ENCODE measurements around the gene DGKG. TPM values are rescaled to one million over a fixed set of nuclear protein-coding genes. Genes with fewer than 3 reads are reported as not detected.
A peak's percentile ranks its signal among the peaks of the same experiment; 100 is the strongest.

Gene DGKG
- total and polyA plus RNA-seq, 7 donors = 3.6 to 12.1 (median 8.0) TPM

- no peak overlapping the region for H3K4me3 ChIP-seq
- ATAC-seq (peak; percentile 89 to 98 (median 96)), DNase-seq (peak in 1 of 2 donors; percentile 24)
- intact Hi-C loops (cut with DNase I) = loop anchor here in 1 of 2 donors (5.0 kb wide), 1 partner anchor 50 kb away; no protein-coding TSS in a partner anchor
- no peaks in the 10 kb centered on the region for H3K27me3 ChIP-seq (ENCODE audit: insufficient read depth in 3 of 3, low read length in 2 of 3)
- peak overlapping the region; percentile 69 for H3K27ac ChIP-seq
- no peak for TF ChIP-seq CTCF (IDR thresholded peaks at IDR 0.05)
- H3K36me3 ChIP-seq (ENCODE audit: insufficient read depth in 1 of 2, low read depth in 1 of 2) = peaks cover 0 to 25% of the 10 kb centered on the region in 2 donors
- H3K9me3 ChIP-seq = no peaks in the 10 kb centered on the region
- 75 to 90% (median 77%) methylated on average over 6 of the region's 6 CpGs for WGBS, 3 donors
- no peaks in the 10 kb centered on the region for H3K4me1 ChIP-seq
Observed at GRCh38 chr3:186162221-186162620, 199.8 kb downstream of the DGKG start.

GRCh38 chr3:186160691-186161243 lies 201.3 kb downstream of the DGKG start:
- intact Hi-C loops (cut with DNase I) = loop anchor here in 1 of 2 donors (5.0 kb wide), 1 partner anchor 48 kb away; no protein-coding TSS in a partner anchor
- Histone ChIP-seq H3K36me3 (ENCODE audit: insufficient read depth in 1 of 2, low read depth in 1 of 2) (peaks cover 0 to 25% of the 10 kb centered on the region in 2 donors), H3K27me3 (ENCODE audit: insufficient read depth in 3 of 3, low read length in 2 of 3) (no peaks in the 10 kb centered on the region), H3K27ac (no peak overlapping the region), H3K9me3 (no peaks in the 10 kb centered on the region), H3K4me3 (no peak overlapping the region), H3K4me1 (no peaks in the 10 kb centered on the region)
- no peak for DNase-seq
- no peak for ATAC-seq
- 88% methylated on average over 12 of the region's 12 CpGs for WGBS, 3 donors
- TF ChIP-seq CTCF (IDR thresholded peaks at IDR 0.05) = no peak

- no peak for ATAC-seq
- Histone ChIP-seq H3K27me3 (ENCODE audit: insufficient read depth in 3 of 3, low read length in 2 of 3) (no peaks in the 10 kb centered on the region), H3K4me1 (no peaks in the 10 kb centered on the region), H3K4me3 (no peak overlapping the region), H3K9me3 (no peaks in the 10 kb centered on the region), H3K27ac (no peak overlapping the region), H3K36me3 (ENCODE audit: insufficient read depth in 1 of 2, low read depth in 1 of 2) (peaks cover 0 to under 1% of the 10 kb centered on the region in 2 donors)
- intact Hi-C loops (cut with DNase I) = no loop called here
- TF ChIP-seq CTCF (IDR thresholded peaks at IDR 0.05) = no peak
- DNase-seq = no peak
- WGBS, 3 donors = 85 to 94% (median 88%) methylated on average over 2 of the region's 2 CpGs
Observed at GRCh38 chr3:186154641-186155040, 207.4 kb downstream of the DGKG start.

- 59 to 69% (median 65%) methylated on average over 6 to 9 of the region's 9 CpGs for WGBS, 3 donors
- H3K27ac ChIP-seq = no peak overlapping the region
- intact Hi-C loops (cut with DNase I) = no loop called here
- H3K4me1 ChIP-seq = no peaks in the 10 kb centered on the region
- DNase-seq = no peak
- TF ChIP-seq CTCF (IDR thresholded peaks at IDR 0.05) = no peak
- ATAC-seq = no peak
- no peaks in the 10 kb centered on the region for H3K9me3 ChIP-seq
- peaks cover 0 to 5% of the 10 kb centered on the region in 2 donors for H3K36me3 ChIP-seq (ENCODE audit: insufficient read depth in 1 of 2, low read depth in 1 of 2)
- H3K27me3 ChIP-seq (ENCODE audit: insufficient read depth in 3 of 3, low read length in 2 of 3) = no peaks in the 10 kb centered on the region
- no peak overlapping the region for H3K4me3 ChIP-seq
Observed at GRCh38 chr3:186152889-186153292, 209.1 kb downstream of the DGKG start.

- H3K4me3 ChIP-seq = no peak overlapping the region
- H3K27me3 ChIP-seq (ENCODE audit: insufficient read depth in 3 of 3, low read length in 2 of 3) = no peaks in the 10 kb centered on the region
- peaks cover 0 to 5% of the 10 kb centered on the region in 2 donors for H3K36me3 ChIP-seq (ENCODE audit: insufficient read depth in 1 of 2, low read depth in 1 of 2)
- WGBS, 3 donors = 79 to 83% (median 82%) methylated on average over 8 of the region's 8 CpGs
- no peak for ATAC-seq
- no peak overlapping the region for H3K27ac ChIP-seq
- TF ChIP-seq CTCF (IDR thresholded peaks at IDR 0.05) = no peak
- no peak for DNase-seq
- H3K4me1 ChIP-seq = no peaks in the 10 kb centered on the region
- H3K9me3 ChIP-seq = no peaks in the 10 kb centered on the region
- intact Hi-C loops (cut with DNase I) = no loop called here
Observed at GRCh38 chr3:186152361-186152798, 209.7 kb downstream of the DGKG start.

Data from psoas muscle (tissue), 8 donors.